Kidney (tissue), 14 donors: ENCODE measurements around the gene PPP1R14D. TPM values are rescaled to one million over a fixed set of nuclear protein-coding genes. Genes with fewer than 3 reads are reported as not detected.
A peak's percentile ranks its signal among the peaks of the same experiment; 100 is the strongest.

ENCODE experiments used
- DNase-seq, 5 donors: peaks; one replicate each; pipeline ENCODE4 v3.0.0-alpha.2; 2013 to 2020
- FAIRE-seq: peaks from 2 replicates; lab custom pipeline; 2012; peaks lifted over from hg19 to GRCh38; lab: Jason Lieb, UNC
- H3K27ac ChIP-seq, 2 donors: one replicate each; pipeline ENCODE4 v1.7.0; 2013; ENCODE audit warnings: low read depth in 2 of 2, low read length in 2 of 2, inconsistent platforms in 1 of 2
- H3K27me3 ChIP-seq: one replicate; pipeline ENCODE4 v1.7.1; 2013; ENCODE audit warnings: low read length, inconsistent platforms; ENCODE audit not compliant: control insufficient read depth, insufficient read depth
- H3K36me3 ChIP-seq, 3 donors: one replicate each; pipeline versions ENCODE4 v1.7.0 to v1.7.1; 2013; ENCODE audit warnings: low read length in 3 of 3, control low read depth in 1 of 3, inconsistent platforms in 1 of 3; ENCODE audit not compliant: insufficient read depth in 3 of 3, control insufficient read depth in 2 of 3
- H3K4me1 ChIP-seq, 3 donors: one replicate each; pipeline versions ENCODE4 v1.7.0 to v1.7.1; 2013; ENCODE audit warnings: low read length in 3 of 3, inconsistent platforms in 1 of 3, low read depth in 1 of 3; ENCODE audit not compliant: control insufficient read depth in 2 of 3, insufficient read depth in 2 of 3
- H3K4me3 ChIP-seq, 3 donors: one replicate each; pipeline versions ENCODE4 v1.7.0 to v1.8.1; 2013; ENCODE audit warnings: low read length in 3 of 3, control low read depth in 1 of 3, inconsistent platforms in 1 of 3
- H3K9ac ChIP-seq, 3 donors: one replicate each; pipeline versions ENCODE4 v1.7.0 to v1.7.1; 2013; ENCODE audit warnings: low read length in 3 of 3, control low read depth in 1 of 3, inconsistent platforms in 1 of 3
- H3K9me3 ChIP-seq, 3 donors: one replicate each; pipeline versions ENCODE4 v1.7.0 to v1.7.1; 2013; ENCODE audit warnings: low read length in 3 of 3, control low read depth in 1 of 3, inconsistent platforms in 1 of 3; ENCODE audit not compliant: control insufficient read depth in 2 of 3, insufficient read depth in 1 of 3
- intact Hi-C: fragments of 100-400 bp; cut with DNase I; formaldehyde crosslinking; loops from one replicate; pipeline ENCODE4 v1.11.1; 2022
- polyA plus RNA-seq: library from polyadenylated mRNA; stranded (reverse); fragments of 350-450 nt; fragmentation: Illumina TruSeq; extraction: RNeasy Lipid Tissue Mini Kit (QIAGEN cat#74804); gene quantifications from one replicate; pipeline ENCODE4 v1.2.3, GENCODE V29; 2014; ENCODE audit warnings: low read depth, low replicate concordance; ENCODE audit not compliant: insufficient read depth
- total RNA-seq: library from RNA; stranded (reverse); fragmentation: NEBNext Ultra II Directional; extraction: Animal tissue kit (Norgen Biotek cat#: 25700); gene quantifications from one replicate; pipeline ENCODE4 v1.2.1, GENCODE V29; 2021
- TF ChIP-seq, protein P1 (sequence below): IDR thresholded peaks from 3 replicates; pipeline ENCODE4 v1.5.1; 2012; ENCODE audit warnings: mild to moderate bottlenecking, moderate library complexity, borderline replicate concordance; ENCODE audit not compliant: insufficient read depth; ENCODE audit errors: extremely low read depth
- donor health status: control.
- donor health status: control.
- donor health status: control.
- donor health status: control.
- donor health status: control.
- donor health status: DM: yes; HTN: yes; CAD: no.
- donor health status: Normal renal cell carcinoma (clear cell type).

Gene PPP1R14D
- total and polyA plus RNA-seq, 2 donors from 2014 or later: 4.0 TPM; not detected in 1

DNA sequence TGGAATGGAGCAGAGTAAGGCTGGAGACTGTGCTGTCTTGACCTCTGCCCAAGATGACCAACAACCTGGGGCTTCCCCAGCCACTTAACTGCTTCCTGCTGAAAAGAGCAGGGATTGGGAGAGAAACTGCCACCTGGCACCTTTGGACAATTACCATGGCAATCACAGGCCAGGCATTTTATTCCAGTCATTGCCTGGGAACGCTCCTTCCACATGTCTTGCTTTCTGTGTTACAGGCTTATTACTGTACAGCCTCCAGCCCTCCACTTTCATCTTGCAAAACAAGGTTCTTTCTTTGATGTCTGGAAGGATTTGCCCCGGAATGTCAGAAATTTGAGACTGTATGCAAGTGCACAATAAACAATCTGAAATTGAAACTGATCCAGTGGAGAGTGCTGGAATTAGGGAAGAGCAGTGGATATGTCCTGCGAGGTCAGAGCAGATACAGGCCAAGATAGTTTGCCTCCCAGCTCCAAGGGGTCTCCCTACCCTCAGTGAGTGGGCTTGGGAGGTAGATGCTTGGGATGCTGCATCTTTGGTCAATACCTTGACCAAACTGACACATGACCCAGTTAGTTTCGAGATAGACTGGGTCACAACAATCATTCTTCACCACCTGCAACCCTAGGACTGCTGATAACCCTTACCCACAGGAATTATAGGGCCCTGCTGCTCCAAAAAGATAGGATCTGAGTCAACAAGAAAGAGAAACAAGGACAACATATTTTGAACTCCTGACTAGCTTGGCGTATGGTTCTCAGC, 2.7 kb downstream of the PPP1R14D start:
- Histone ChIP-seq H3K27ac (no peak overlapping the region), H3K9ac (no peak overlapping the region), H3K36me3 (no peaks in the 10 kb centered on the region), H3K27me3 (no peaks in the 10 kb centered on the region), H3K4me3 (no peak overlapping the region), H3K4me1 (peaks cover 0 to 4% (median 0%) of the 10 kb centered on the region in 3 donors), H3K9me3 (no peaks in the 10 kb centered on the region)
- FAIRE-seq (no peak), DNase-seq (peak in 2 of 5 donors; percentile 41 to 42)
- intact Hi-C loops: no loop called here
- TF ChIP-seq, protein P1, sequence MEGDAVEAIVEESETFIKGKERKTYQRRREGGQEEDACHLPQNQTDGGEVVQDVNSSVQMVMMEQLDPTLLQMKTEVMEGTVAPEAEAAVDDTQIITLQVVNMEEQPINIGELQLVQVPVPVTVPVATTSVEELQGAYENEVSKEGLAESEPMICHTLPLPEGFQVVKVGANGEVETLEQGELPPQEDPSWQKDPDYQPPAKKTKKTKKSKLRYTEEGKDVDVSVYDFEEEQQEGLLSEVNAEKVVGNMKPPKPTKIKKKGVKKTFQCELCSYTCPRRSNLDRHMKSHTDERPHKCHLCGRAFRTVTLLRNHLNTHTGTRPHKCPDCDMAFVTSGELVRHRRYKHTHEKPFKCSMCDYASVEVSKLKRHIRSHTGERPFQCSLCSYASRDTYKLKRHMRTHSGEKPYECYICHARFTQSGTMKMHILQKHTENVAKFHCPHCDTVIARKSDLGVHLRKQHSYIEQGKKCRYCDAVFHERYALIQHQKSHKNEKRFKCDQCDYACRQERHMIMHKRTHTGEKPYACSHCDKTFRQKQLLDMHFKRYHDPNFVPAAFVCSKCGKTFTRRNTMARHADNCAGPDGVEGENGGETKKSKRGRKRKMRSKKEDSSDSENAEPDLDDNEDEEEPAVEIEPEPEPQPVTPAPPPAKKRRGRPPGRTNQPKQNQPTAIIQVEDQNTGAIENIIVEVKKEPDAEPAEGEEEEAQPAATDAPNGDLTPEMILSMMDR: no peak

DNA sequence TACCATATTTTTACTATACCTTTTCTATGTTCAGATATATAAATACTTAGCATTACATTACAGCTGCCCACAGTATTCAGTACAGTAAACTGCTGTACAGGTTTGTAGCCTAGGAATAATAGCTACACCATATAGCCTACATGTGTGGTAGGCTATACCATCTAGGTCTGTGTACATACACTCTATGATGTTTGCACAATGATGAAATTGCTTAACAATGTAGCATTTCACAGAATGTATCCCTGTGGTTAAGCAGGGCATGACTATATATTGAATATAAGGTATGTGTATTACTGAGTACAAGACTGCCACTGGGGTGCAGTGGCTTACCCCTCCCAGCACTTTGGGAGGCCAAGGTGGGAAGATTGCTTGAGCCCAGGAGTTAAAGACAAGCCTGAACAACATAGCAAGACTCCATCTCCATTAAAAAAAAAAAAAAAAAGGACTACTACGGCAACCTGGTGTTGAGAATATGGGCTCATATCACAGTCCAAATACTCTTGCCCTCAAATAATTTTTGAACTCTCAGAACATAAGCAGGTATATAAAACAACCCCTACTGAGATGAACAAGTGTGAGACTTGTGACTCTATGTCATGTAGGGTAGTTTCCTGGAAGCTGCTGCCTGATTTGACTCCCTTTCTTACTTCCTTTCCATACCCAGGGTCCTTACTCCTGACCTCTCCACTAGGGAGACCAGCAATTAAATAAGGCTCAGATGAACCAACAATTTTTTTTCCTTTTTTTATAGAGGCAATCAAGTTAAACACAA, 4.8 kb downstream of the PPP1R14D start:
- H3K9me3 ChIP-seq: no peaks in the 10 kb centered on the region
- FAIRE-seq: no peak
- no peak for DNase-seq
- H3K27ac ChIP-seq: no peak overlapping the region
- no peaks in the 10 kb centered on the region for H3K36me3 ChIP-seq
- intact Hi-C loops: no loop called here
- no peak overlapping the region for H3K9ac ChIP-seq
- peaks cover 0 to 4% (median 0%) of the 10 kb centered on the region in 3 donors for H3K4me1 ChIP-seq
- H3K4me3 ChIP-seq: no peak overlapping the region
- H3K27me3 ChIP-seq: no peaks in the 10 kb centered on the region
- TF ChIP-seq, protein P1: no peak

DNA sequence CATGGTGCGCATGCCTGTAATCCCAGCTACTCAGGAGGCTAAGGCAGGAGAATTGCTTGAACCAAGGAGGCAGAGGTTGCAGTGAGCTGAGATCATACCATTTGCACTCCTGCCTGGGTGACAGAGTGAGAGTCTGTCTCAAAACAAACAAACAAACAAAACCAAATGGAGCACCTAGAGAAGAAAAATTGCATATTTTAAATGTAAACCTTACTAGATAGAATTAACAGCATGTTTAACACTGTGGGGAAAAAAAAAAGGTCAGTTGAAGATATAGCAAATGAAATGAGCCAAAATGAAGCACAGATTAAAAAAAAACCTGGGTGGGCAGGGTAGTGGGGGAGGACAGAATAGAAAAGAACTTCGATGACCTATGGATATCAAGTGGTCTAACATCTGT, 7.3 kb downstream of the PPP1R14D start:
- Histone ChIP-seq H3K27me3 (no peaks in the 10 kb centered on the region), H3K9ac (no peak overlapping the region), H3K27ac (no peak overlapping the region), H3K36me3 (no peaks in the 10 kb centered on the region), H3K9me3 (no peaks in the 10 kb centered on the region), H3K4me3 (no peak overlapping the region), H3K4me1 (peaks cover 0 to 4% (median 0%) of the 10 kb centered on the region in 3 donors)
- TF ChIP-seq, protein P1: no peak
- DNase-seq: no peak
- no peak for FAIRE-seq
- intact Hi-C loops: no loop called here
